GM21529 (cell line): ENCODE measurements around the gene NAP1L1.
A peak's percentile ranks its signal among the peaks of the same experiment; 100 is the strongest.

Experiments used
- ATAC-seq: cut with Tn5 transposase; IDR thresholded peaks from one replicate; pipeline ENCODE4 v1.9.1; 2021; ENCODE audit not compliant: unreplicated experiment

Gene NAP1L1

GRCh38 chr12:76041406-76041805, 43.1 kb downstream of the NAP1L1 start:
- no peak for ATAC-seq

- ATAC-seq = no peak
Measured at GRCh38 chr12:76040461-76040860, 44.0 kb downstream of the NAP1L1 start.

- ATAC-seq = no peak
Measured at GRCh38 chr12:76038176-76038575, 46.3 kb downstream of the NAP1L1 start.

- peak; percentile 63 for ATAC-seq
Measured at GRCh38 chr12:76037130-76038103, 47.1 kb downstream of the NAP1L1 start.

GRCh38 chr12:76035045-76035444, 49.4 kb downstream of the NAP1L1 start:
- ATAC-seq = no peak

- no peak for ATAC-seq
Measured at GRCh38 chr12:76033081-76034011, 51.1 kb downstream of the NAP1L1 start.

- ATAC-seq = peak; percentile 27
Measured at GRCh38 chr12:76032043-76032981, 52.2 kb downstream of the NAP1L1 start.

GRCh38 chr12:76031414-76032042, 53.0 kb downstream of the NAP1L1 start, which contains the start of gene PHLDA1:
TSS of gene PHLDA1 (minus strand) at chr12:76031776.
- peak; percentile 79 for ATAC-seq

- peak; percentile 4 for ATAC-seq
Measured at GRCh38 chr12:76031081-76031413, 53.4 kb downstream of the NAP1L1 start.

GRCh38 chr12:76030341-76031080, 54.0 kb downstream of the NAP1L1 start:
- no peak for ATAC-seq

GRCh38 chr12:76029982-76030340, 54.5 kb downstream of the NAP1L1 start:
- ATAC-seq = no peak

- ATAC-seq = no peak
Measured at GRCh38 chr12:76028571-76029277, 55.8 kb downstream of the NAP1L1 start.

GRCh38 chr12:76026643-76027063, 57.8 kb downstream of the NAP1L1 start:
- no peak for ATAC-seq

GRCh38 chr12:76025601-76026575, 58.6 kb downstream of the NAP1L1 start:
- no peak for ATAC-seq

GRCh38 chr12:76024942-76025600, 59.4 kb downstream of the NAP1L1 start:
- ATAC-seq = no peak

- ATAC-seq = no peak
Measured at GRCh38 chr12:76024102-76024781, 60.2 kb downstream of the NAP1L1 start.
